Renal cortex interstitium (tissue), 11 donors: ENCODE results near the gene KIF5B. TPM values are rescaled to one million over a fixed set of nuclear protein-coding genes. Genes with fewer than 3 reads are reported as not detected.
A peak's percentile ranks its signal among the peaks of the same experiment; 100 is the strongest.
"Not testable (repeated sequence)": the region's sequence is repeated elsewhere in the genome, so short reads cannot be mapped to it uniquely, and the experiment has no call there.

Experiments used
- DNase-seq, 11 donors: peaks; one replicate each; pipeline ENCODE4 v3.0.0-alpha.2; 2013; ENCODE audit warnings: low read depth in 9 of 11, low spot score in 4 of 11; ENCODE audit errors: extremely low read depth in 1 of 11
- polyA plus RNA-seq, 3 donors: library from polyadenylated mRNA; unstranded; fragments of 120-200 nt; gene quantifications; one replicate each; pipeline ENCODE4 v1.2.1, GENCODE V29; 2013; ENCODE audit not compliant: insufficient read length in 3 of 3

KIF5B gene
- polyA plus RNA-seq, 3 donors: 138 to 176 (median 164) TPM

GRCh38 chr10:31980471-31980870, 75.8 kb downstream of the KIF5B start:
- DNase-seq: no peak

- DNase-seq: not testable (repeated sequence)
Measured at GRCh38 chr10:31979071-31979470, 77.2 kb downstream of the KIF5B start.

GRCh38 chr10:31978156-31978483, 78.1 kb downstream of the KIF5B start:
- no peak for DNase-seq

GRCh38 chr10:31977440-31978155, 78.6 kb downstream of the KIF5B start:
- no peak for DNase-seq

- no peak for DNase-seq
Measured at GRCh38 chr10:31975157-31975765, 81.0 kb downstream of the KIF5B start.

- no peak for DNase-seq
Measured at GRCh38 chr10:31974434-31975124, 81.6 kb downstream of the KIF5B start.

- no peak for DNase-seq
Measured at GRCh38 chr10:31972519-31973041, 83.6 kb downstream of the KIF5B start.

GRCh38 chr10:31969847-31970246, 86.4 kb downstream of the KIF5B start:
- peak in 2 of 11 donors; percentile 18 to 37 for DNase-seq

GRCh38 chr10:31963589-31963980, 92.6 kb downstream of the KIF5B start:
- no peak for DNase-seq

GRCh38 chr10:31962826-31963588, 93.2 kb downstream of the KIF5B start:
- no peak for DNase-seq

GRCh38 chr10:31961277-31962074, 94.7 kb downstream of the KIF5B start:
- no peak for DNase-seq

GRCh38 chr10:31959461-31960173, 96.6 kb downstream of the KIF5B start:
- DNase-seq: no peak

Other genes starting within 250 kb of the KIF5B start
- gene ARHGAP12, start 127.6 kb downstream of the KIF5B start, polyA plus RNA-seq: 10 to 100 TPM; 30.0 to 48.2 (median 39.1) TPM